Nephron progenitor cell (in vitro differentiated cells): Measurements from ENCODE around the gene KCTD11.
A peak's percentile ranks its signal among the peaks of the same experiment; 100 is the strongest.

Experiments used
- DNase-seq: peaks from one replicate; pipeline ENCODE4 v3.0.0; 2021
- H3K27ac Mint-ChIP-seq: 2 replicates; pipeline ENCODE4 v1.8.0; 2021; ENCODE audit warnings: mild to moderate bottlenecking, moderate library complexity, mixed read lengths
- H3K27me3 Mint-ChIP-seq: 2 replicates; pipeline ENCODE4 v1.8.0; 2021; ENCODE audit warnings: mild to moderate bottlenecking, low read depth, mixed read lengths; ENCODE audit not compliant: poor library complexity
- H3K36me3 Mint-ChIP-seq: 2 replicates; pipeline ENCODE4 v1.8.0; 2021; ENCODE audit warnings: low read depth, mixed read lengths
- H3K4me1 Mint-ChIP-seq: 2 replicates; pipeline ENCODE4 v1.8.0; 2021; ENCODE audit warnings: mixed read lengths
- H3K4me3 Mint-ChIP-seq: 2 replicates; pipeline ENCODE4 v1.8.0; 2021; ENCODE audit warnings: mild to moderate bottlenecking, moderate library complexity, mixed read lengths
- H3K9me3 Mint-ChIP-seq: 2 replicates; pipeline ENCODE4 v1.8.0; 2021; ENCODE audit warnings: mild to moderate bottlenecking, moderate library complexity, mixed read lengths
- CTCF ChIP-seq: fragments of 200-600 bp; sonication (generic); IDR thresholded peaks from 2 replicates; pipeline ENCODE4 v1.5.0; 2021; ENCODE audit warnings: antibody characterized with exemption

Gene KCTD11

GRCh38 chr17:7383742-7384488 is 32.0 kb downstream of the KCTD11 start:
- H3K27ac Mint-ChIP-seq, result no peak overlapping the region
- peaks cover 10% of the 10 kb centered on the region for H3K4me1 Mint-ChIP-seq
- peaks cover 15% of the 10 kb centered on the region for H3K9me3 Mint-ChIP-seq
- peak; percentile 80 for DNase-seq
- H3K4me3 Mint-ChIP-seq, result peak overlapping the region; percentile 68
- H3K36me3 Mint-ChIP-seq, result no peaks in the 10 kb centered on the region
- no peak for TF ChIP-seq CTCF
- H3K27me3 Mint-ChIP-seq, result peaks cover 62% of the 10 kb centered on the region

GRCh38 chr17:7384489-7385081 is 32.6 kb downstream of the KCTD11 start:
- no peak for DNase-seq
- peak overlapping the region; percentile 68 for H3K4me3 Mint-ChIP-seq
- peaks cover 9% of the 10 kb centered on the region for H3K9me3 Mint-ChIP-seq
- H3K27me3 Mint-ChIP-seq, result peaks cover 56% of the 10 kb centered on the region
- no peak for TF ChIP-seq CTCF
- peaks cover 13% of the 10 kb centered on the region for H3K4me1 Mint-ChIP-seq
- no peak overlapping the region for H3K27ac Mint-ChIP-seq
- peaks cover 4% of the 10 kb centered on the region for H3K36me3 Mint-ChIP-seq

GRCh38 chr17:7388856-7389255 is 36.9 kb downstream of the KCTD11 start:
- Mint-ChIP-seq H3K9me3 (no peaks in the 10 kb centered on the region), H3K27me3 (peaks cover 14% of the 10 kb centered on the region), H3K4me1 (peaks cover 38% of the 10 kb centered on the region), H3K27ac (no peak overlapping the region), H3K4me3 (no peak overlapping the region), H3K36me3 (peaks cover 24% of the 10 kb centered on the region)
- no peak for TF ChIP-seq CTCF
- DNase-seq, result no peak

- H3K4me3 Mint-ChIP-seq, result no peak overlapping the region
- peaks cover 1% of the 10 kb centered on the region for H3K27me3 Mint-ChIP-seq
- no peak for DNase-seq
- H3K27ac Mint-ChIP-seq, result no peak overlapping the region
- H3K36me3 Mint-ChIP-seq, result peaks cover 24% of the 10 kb centered on the region
- H3K4me1 Mint-ChIP-seq, result peaks cover 39% of the 10 kb centered on the region
- no peak for TF ChIP-seq CTCF
- no peaks in the 10 kb centered on the region for H3K9me3 Mint-ChIP-seq
These were observed 38.3 kb downstream of the KCTD11 start for GRCh38 chr17:7389924-7390910.

- no peak overlapping the region for H3K4me3 Mint-ChIP-seq
- DNase-seq, result no peak
- TF ChIP-seq CTCF, result no peak
- no peaks in the 10 kb centered on the region for H3K9me3 Mint-ChIP-seq
- peaks cover 4% of the 10 kb centered on the region for H3K27me3 Mint-ChIP-seq
- H3K4me1 Mint-ChIP-seq, result peaks cover 46% of the 10 kb centered on the region
- H3K36me3 Mint-ChIP-seq, result peaks cover 24% of the 10 kb centered on the region
- H3K27ac Mint-ChIP-seq, result no peak overlapping the region
These were observed 39.3 kb downstream of the KCTD11 start for GRCh38 chr17:7391307-7391706.
